Stomach (tissue), 9 donors: ENCODE results near the gene SNX6. TPM values are rescaled to one million over a fixed set of nuclear protein-coding genes. Genes with fewer than 3 reads are reported as not detected.
"Not testable (repeated sequence)": the region's sequence is repeated elsewhere in the genome, so short reads cannot be mapped to it uniquely, and the experiment has no call there.

Experiments
- DNase-seq, 2 donors: peaks; one replicate each; pipeline versions ENCODE4 v3.0.0 to v3.0.0-alpha.2; 2013 to 2019
- H3K27ac ChIP-seq, 5 donors: fragments of 200-600 bp in 4 of 5; sonication (generic) in 4 of 5; one replicate each; pipeline ENCODE4 v1.5.1; 2013 to 2019; ENCODE audit warnings: mild to moderate bottlenecking in 1 of 5, moderate library complexity in 1 of 5
- H3K27me3 ChIP-seq, 3 donors: fragments of 200-600 bp; sonication (generic); one replicate each; pipeline ENCODE4 v1.5.1; 2017 to 2019; ENCODE audit warnings: mixed run types in 1 of 3
- H3K36me3 ChIP-seq, 4 donors: fragments of 200-600 bp; sonication (generic); 1 replicate in 3 of 4; 2 replicates in 1 of 4; pipeline ENCODE4 v1.5.1; 2016 to 2019
- H3K4me1 ChIP-seq, 4 donors: fragments of 200-600 bp; sonication (generic); one replicate each; pipeline ENCODE4 v1.5.1; 2016 to 2019
- H3K4me3 ChIP-seq, 4 donors: fragments of 200-600 bp; sonication (generic) in 3 of 4; one replicate each; pipeline ENCODE4 v1.5.1; 2016 to 2019; ENCODE audit warnings: mild to moderate bottlenecking in 1 of 4
- H3K9me3 ChIP-seq, 4 donors: fragments of 200-600 bp; sonication (generic); one replicate each; pipeline ENCODE4 v1.5.1; 2016 to 2019
- CTCF ChIP-seq, 7 experiments: fragments of 450-650 bp in 4 of 7; fragments of 200-600 bp in 3 of 7; sonication (generic) in 3 of 7; IDR thresholded peaks; one replicate each; pipeline ENCODE4 v1.5.1; 2016 to 2019; ENCODE audit warnings: antibody characterized with exemption in 7 of 7, control low read depth in 2 of 7, mild to moderate bottlenecking in 1 of 7
- EP300 ChIP-seq: sonication (generic); formaldehyde crosslinking; IDR thresholded peaks from one replicate; pipeline ENCODE4 v1.6.1; 2017; ENCODE audit warnings: antibody characterized with exemption
- POLR2A ChIP-seq, 4 donors: fragments of 450-650 bp; IDR thresholded peaks; one replicate each; pipeline ENCODE4 v1.6.1; 2016; ENCODE audit warnings: antibody characterized with exemption in 4 of 4, control low read depth in 2 of 4, mild to moderate bottlenecking in 1 of 4, moderate library complexity in 1 of 4
- POLR2AphosphoS5 ChIP-seq, 3 donors: sonication (generic); formaldehyde crosslinking; IDR thresholded peaks; one replicate each; pipeline ENCODE4 v1.6.1; 2016; ENCODE audit warnings: antibody characterized with exemption in 3 of 3
- WGBS, 5 donors: extraction: QIAGEN DNeasy Blood & Tissue Kit in 3 of 5; methylation state at CpG; one replicate each; pipeline versions ENCODE4 v1.1.5 to v1.1.7; 2013 to 2018; 5-methylcytosine and 5-hydroxymethylcytosine counted together
- intact Hi-C: fragments of 100-400 bp; cut with DNase I; formaldehyde crosslinking; loops from one replicate; pipeline ENCODE4 v1.15.1; 2023; ENCODE audit warnings: low total_unique reads
- polyA plus RNA-seq, 3 donors: library from polyadenylated mRNA; stranded (reverse); fragments of 200-250 nt; gene quantifications; one replicate each; pipeline ENCODE4 v1.2.3, GENCODE V29; 2013
- total RNA-seq, 5 donors: library from RNA; depleted of rRNA; stranded (reverse); fragments of >200 nt; gene quantifications; one replicate each; pipeline versions ENCODE4 v1.1.0 to v1.2.3, GENCODE V29; 2014 to 2016
- donor health status: healthy with polysubstance abuse.
- donor health status: Bipolar disorder and iron deficiency.
- donor health status: healthy.

The SNX6 gene
- total and polyA plus RNA-seq, 8 donors = 23.7 to 124 (median 45.2) TPM

GRCh38 chr14:34539407-34540180 lies 90.4 kb downstream of the SNX6 start, which contains the start of gene EAPP:
Gene EAPP (minus strand): TSS chr14:34539701. CDS start chr14:34539628, 73 bp downstream.
- peaks cover 11 to 28% (median 25%) of the 10 kb centered on the region in 4 donors for H3K36me3 ChIP-seq
- WGBS, 5 donors = 2 to 4% (median 3%) methylated on average over 29 to 59 of the region's 59 CpGs
- H3K27ac ChIP-seq = peak within 1 kb of the TSS; percentile 92 to 99 (median 98)
- intact Hi-C loops = no loop called here
- H3K4me1 ChIP-seq = peaks cover 18 to 38% (median 29%) of the 10 kb centered on the region in 4 donors
- H3K4me3 ChIP-seq = peak within 1 kb of the TSS; percentile 64 to 95 (median 86)
- no peaks in the 10 kb centered on the region for H3K9me3 ChIP-seq
- TF ChIP-seq POLR2A (IDR thresholded peaks at IDR 0.05) (peak in 2 of 4 donors; percentile 58 to 92), CTCF (IDR thresholded peaks at IDR 0.05) (peak in 1 of 7 experiments; percentile 27), POLR2AphosphoS5 (IDR thresholded peaks at IDR 0.05) (peak; percentile 97 to 99 (median 98)), EP300 (no peak)
- DNase-seq = peak; percentile 99
- no peaks in the 10 kb centered on the region for H3K27me3 ChIP-seq

GRCh38 chr14:34538871-34539406 lies 91.0 kb downstream of the SNX6 start:
- Histone ChIP-seq H3K4me1 (peaks cover 18 to 38% (median 29%) of the 10 kb centered on the region in 4 donors), H3K9me3 (no peaks in the 10 kb centered on the region), H3K27ac (peak overlapping the region; percentile 92 to 99 (median 98)), H3K4me3 (peak overlapping the region; percentile 64 to 95 (median 86)), H3K27me3 (no peaks in the 10 kb centered on the region), H3K36me3 (peaks cover 11 to 35% (median 31%) of the 10 kb centered on the region in 4 donors)
- DNase-seq = no peak
- 0 to 2% (median 1%) methylated on average over 15 of the region's 15 CpGs for WGBS, 5 donors
- no peak for TF ChIP-seq EP300
- intact Hi-C loops = no loop called here

GRCh38 chr14:34538096-34538495 lies 91.9 kb downstream of the SNX6 start:
- intact Hi-C loops = not testable (repeated sequence)

GRCh38 chr14:34537677-34538009 lies 92.3 kb downstream of the SNX6 start:
- Histone ChIP-seq H3K27ac (peak overlapping the region in 1 of 5 donors; percentile 99), H3K4me3 (peak overlapping the region in 3 of 4 donors; percentile 64 to 95 (median 82)), H3K4me1 (peaks cover 18 to 38% (median 29%) of the 10 kb centered on the region in 4 donors), H3K27me3 (no peaks in the 10 kb centered on the region), H3K9me3 (no peaks in the 10 kb centered on the region), H3K36me3 (peaks cover 19 to 48% (median 44%) of the 10 kb centered on the region in 4 donors)
- DNase-seq = no peak
- intact Hi-C loops = no loop called here
- WGBS, 5 donors = 61 to 85% (median 71%) methylated on average over 4 of the region's 4 CpGs
- TF ChIP-seq EP300 (no peak), CTCF (IDR thresholded peaks at IDR 0.05) (no peak)

More at GRCh38 chr14:34538096-34538495, 91.9 kb downstream of the SNX6 start:
- H3K4me1 ChIP-seq = peaks cover 18 to 38% (median 29%) of the 10 kb centered on the region in 4 donors
- H3K36me3 ChIP-seq = peaks cover 14 to 43% (median 40%) of the 10 kb centered on the region in 4 donors
- H3K4me3 ChIP-seq = peak overlapping the region; percentile 64 to 95 (median 86)
- H3K27me3 ChIP-seq, H3K9me3 ChIP-seq, DNase-seq: not testable (repeated sequence)
- H3K27ac ChIP-seq = peak overlapping the region in 3 of 5 donors; percentile 98 to 99 (median 99)
- WGBS, 5 donors = 32 to 51% (median 35%) methylated on average over 6 of the region's 6 CpGs

GRCh38 chr14:34536951-34537676 lies 92.8 kb downstream of the SNX6 start:
- peak overlapping the region in 1 of 5 donors; percentile 99 for H3K27ac ChIP-seq
- no peak for TF ChIP-seq POLR2AphosphoS5 (IDR thresholded peaks at IDR 0.05)
- TF ChIP-seq POLR2A (IDR thresholded peaks at IDR 0.05) = no peak
- TF ChIP-seq EP300 = no peak
- TF ChIP-seq CTCF (IDR thresholded peaks at IDR 0.05) = no peak
- H3K27me3 ChIP-seq = no peaks in the 10 kb centered on the region
- peaks cover 18 to 38% (median 29%) of the 10 kb centered on the region in 4 donors for H3K4me1 ChIP-seq
- no peaks in the 10 kb centered on the region for H3K9me3 ChIP-seq
- no peak for DNase-seq
- intact Hi-C loops = no loop called here
- peaks cover 24 to 53% (median 49%) of the 10 kb centered on the region in 4 donors for H3K36me3 ChIP-seq
- H3K4me3 ChIP-seq = peak overlapping the region in 2 of 4 donors; percentile 64 to 82
- 90 to 91% (median 90%) methylated on average over 4 of the region's 4 CpGs for WGBS, 5 donors
